ENCODE results near the gene MAMDC2. TPM values are rescaled to one million over a fixed set of nuclear protein-coding genes. Genes with fewer than 3 reads are reported as not detected.
"Not testable (repeated sequence)": the region's sequence is repeated elsewhere in the genome, so short reads cannot be mapped to it uniquely, and the experiment has no call there.

MAMDC2 gene
- total and polyA plus RNA-seq, 2 donors, result 0.47 to 1.2 TPM

DNA sequence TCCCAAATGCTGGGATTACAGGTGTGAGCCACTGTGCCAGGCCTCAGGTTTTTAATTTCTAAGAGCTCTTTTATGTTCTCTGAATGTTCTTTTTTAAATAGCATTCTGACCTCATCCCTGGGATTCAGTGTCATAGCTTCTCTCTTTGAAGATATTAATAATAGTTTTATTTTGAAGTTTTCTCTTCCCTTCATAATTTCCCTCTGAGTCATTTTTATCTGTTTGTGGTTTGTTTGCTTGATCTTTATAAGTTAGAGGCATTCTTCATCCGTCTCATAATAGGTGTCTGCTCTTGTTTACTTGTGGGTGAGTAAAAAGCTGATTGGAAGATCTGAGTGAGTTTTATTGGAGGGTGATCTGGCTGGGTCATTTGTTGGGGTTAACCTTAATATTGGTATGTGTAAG, 12.5 kb upstream of the MAMDC2 start:
- Histone ChIP-seq H3K9me3 (ENCODE audit: control insufficient read depth in 2 of 2, insufficient read depth in 1 of 2, low read length in 1 of 2) (no peaks in the 10 kb centered on the region), H3K36me3 (ENCODE audit: control insufficient read depth in 2 of 2, insufficient read depth in 2 of 2, low read length in 1 of 2) (no peaks in the 10 kb centered on the region), H3K4me1 (ENCODE audit: control insufficient read depth in 2 of 2, insufficient read depth in 2 of 2, low read length in 2 of 2) (no peaks in the 10 kb centered on the region), H3K27ac (ENCODE audit: low read depth in 1 of 2, low read length in 1 of 2) (no peak overlapping the region), H3K27me3 (ENCODE audit: control insufficient read depth in 2 of 2, insufficient read depth in 1 of 2, low read length in 1 of 2) (no peaks in the 10 kb centered on the region), H3K4me3 (ENCODE audit: low read length in 2 of 2) (no peak overlapping the region)
- WGBS, result 80% methylated on average over 1 of the region's 1 CpG
- DNase-seq (ENCODE audit: low read depth in 6 of 9, low spot score in 9 of 9), result no peak

DNA sequence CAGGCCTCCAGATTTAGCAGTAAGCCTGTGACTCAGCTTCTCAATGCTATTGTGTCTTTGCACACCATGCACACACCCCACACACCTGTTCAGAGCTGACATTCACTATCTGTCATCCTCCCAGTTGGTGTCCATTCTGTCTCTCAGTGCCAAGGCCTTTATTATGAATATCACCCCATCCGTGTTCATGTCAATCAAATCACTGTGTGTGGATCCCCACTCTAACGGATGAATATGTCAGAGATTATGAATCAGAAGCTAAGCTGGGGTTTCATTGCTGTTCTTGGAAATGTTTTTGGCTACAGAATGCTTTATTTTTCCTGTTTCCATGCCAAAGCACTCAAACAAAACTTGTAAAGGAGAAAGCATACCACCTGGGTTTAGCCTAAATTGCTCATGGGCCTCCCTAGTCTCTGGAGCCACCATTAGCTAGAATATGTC, 9.4 kb upstream of the MAMDC2 start:
- H3K4me1 ChIP-seq (ENCODE audit: control insufficient read depth in 2 of 2, insufficient read depth in 2 of 2, low read length in 2 of 2), result no peaks in the 10 kb centered on the region
- H3K27ac ChIP-seq (ENCODE audit: low read depth in 1 of 2, low read length in 1 of 2), result peak overlapping the region in 1 of 2 donors; percentile 12
- 94% methylated on average over 2 of the region's 2 CpGs for WGBS
- DNase-seq (ENCODE audit: low read depth in 6 of 9, low spot score in 9 of 9), result peak in 1 of 9 donors; percentile 7
- H3K36me3 ChIP-seq (ENCODE audit: control insufficient read depth in 2 of 2, insufficient read depth in 2 of 2, low read length in 1 of 2), result no peaks in the 10 kb centered on the region
- H3K9me3 ChIP-seq (ENCODE audit: control insufficient read depth in 2 of 2, insufficient read depth in 1 of 2, low read length in 1 of 2), result no peaks in the 10 kb centered on the region
- no peaks in the 10 kb centered on the region for H3K27me3 ChIP-seq (ENCODE audit: control insufficient read depth in 2 of 2, insufficient read depth in 1 of 2, low read length in 1 of 2)
- H3K4me3 ChIP-seq (ENCODE audit: low read length in 2 of 2), result no peak overlapping the region

DNA sequence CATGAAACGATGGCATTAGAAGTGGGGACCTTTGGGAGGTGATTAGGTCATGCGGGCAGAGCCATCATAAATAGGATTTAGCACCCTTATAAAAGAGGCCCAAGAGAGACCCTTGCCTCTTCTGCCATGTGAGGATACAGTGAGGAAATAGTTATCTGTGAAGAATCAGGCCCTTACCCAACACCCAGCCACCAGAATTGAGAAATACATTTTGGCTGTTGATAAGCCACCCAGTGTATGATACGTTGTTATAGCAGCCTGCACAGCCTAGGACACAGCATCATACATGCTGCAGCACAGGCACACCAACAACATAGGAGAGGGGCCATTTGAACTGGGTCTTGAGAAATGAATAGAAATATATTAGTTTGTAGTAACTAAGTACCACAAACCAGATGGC, 8.0 kb upstream of the MAMDC2 start:
- WGBS, result 95% methylated on average over 3 of the region's 3 CpGs
- H3K4me1 ChIP-seq (ENCODE audit: control insufficient read depth in 2 of 2, insufficient read depth in 2 of 2, low read length in 2 of 2), result no peaks in the 10 kb centered on the region
- DNase-seq (ENCODE audit: low read depth in 6 of 9, low spot score in 9 of 9), result no peak
- no peaks in the 10 kb centered on the region for H3K27me3 ChIP-seq (ENCODE audit: control insufficient read depth in 2 of 2, insufficient read depth in 1 of 2, low read length in 1 of 2)
- no peak overlapping the region for H3K4me3 ChIP-seq (ENCODE audit: low read length in 2 of 2)
- no peak overlapping the region for H3K27ac ChIP-seq (ENCODE audit: low read depth in 1 of 2, low read length in 1 of 2)
- no peaks in the 10 kb centered on the region for H3K9me3 ChIP-seq (ENCODE audit: control insufficient read depth in 2 of 2, insufficient read depth in 1 of 2, low read length in 1 of 2)
- no peaks in the 10 kb centered on the region for H3K36me3 ChIP-seq (ENCODE audit: control insufficient read depth in 2 of 2, insufficient read depth in 2 of 2, low read length in 1 of 2)

DNA sequence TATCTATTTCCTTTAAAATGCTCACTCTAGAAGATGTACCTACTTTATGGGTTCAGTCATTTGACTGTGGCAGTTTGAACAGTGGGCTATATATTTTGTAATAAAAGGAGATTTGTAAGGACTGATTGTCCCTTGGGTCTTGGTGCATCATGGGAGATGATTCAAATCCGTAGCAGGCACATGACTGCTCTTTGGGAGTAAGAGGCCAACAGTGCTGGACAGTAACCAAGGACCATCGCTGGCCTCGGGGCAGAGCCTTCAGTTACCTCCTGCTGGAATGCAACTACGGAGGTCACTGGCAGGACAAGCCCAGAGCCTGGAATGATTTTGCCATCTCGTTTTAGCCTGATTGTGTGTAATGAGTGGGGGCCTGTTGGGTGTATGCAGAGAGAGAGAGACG, 7.0 kb upstream of the MAMDC2 start:
- Histone ChIP-seq H3K27ac (ENCODE audit: low read depth in 1 of 2, low read length in 1 of 2) (no peak overlapping the region), H3K27me3 (ENCODE audit: control insufficient read depth in 2 of 2, insufficient read depth in 1 of 2, low read length in 1 of 2) (peaks cover 0 to under 1% of the 10 kb centered on the region in 2 donors), H3K4me3 (ENCODE audit: low read length in 2 of 2) (no peak overlapping the region), H3K4me1 (ENCODE audit: control insufficient read depth in 2 of 2, insufficient read depth in 2 of 2, low read length in 2 of 2) (no peaks in the 10 kb centered on the region), H3K36me3 (ENCODE audit: control insufficient read depth in 2 of 2, insufficient read depth in 2 of 2, low read length in 1 of 2) (no peaks in the 10 kb centered on the region), H3K9me3 (ENCODE audit: control insufficient read depth in 2 of 2, insufficient read depth in 1 of 2, low read length in 1 of 2) (no peaks in the 10 kb centered on the region)
- 91% methylated on average over 6 of the region's 6 CpGs for WGBS
- DNase-seq (ENCODE audit: low read depth in 6 of 9, low spot score in 9 of 9), result no peak

DNA sequence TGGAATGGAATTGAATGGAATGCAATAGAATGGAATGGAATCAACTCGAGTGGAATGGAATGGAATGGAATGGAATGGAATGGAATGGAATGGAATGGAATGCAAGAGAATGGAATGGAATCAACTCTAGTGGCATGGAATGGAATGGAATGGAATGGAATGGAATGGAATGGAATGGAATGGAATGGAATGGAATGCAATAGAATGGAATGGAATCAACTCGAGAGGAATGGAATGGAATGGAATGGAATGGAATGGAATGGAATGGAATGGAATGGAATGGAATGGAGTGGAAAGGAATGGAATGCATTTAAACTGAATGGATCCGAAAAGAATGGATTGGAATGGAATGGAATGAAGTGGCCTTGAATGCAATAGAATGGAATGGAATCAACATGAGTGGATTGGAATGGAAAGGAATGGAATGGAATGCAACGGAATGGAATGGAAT, 5.5 kb upstream of the MAMDC2 start:
- H3K27ac ChIP-seq (ENCODE audit: low read depth in 1 of 2, low read length in 1 of 2), result not testable (repeated sequence)

DNA sequence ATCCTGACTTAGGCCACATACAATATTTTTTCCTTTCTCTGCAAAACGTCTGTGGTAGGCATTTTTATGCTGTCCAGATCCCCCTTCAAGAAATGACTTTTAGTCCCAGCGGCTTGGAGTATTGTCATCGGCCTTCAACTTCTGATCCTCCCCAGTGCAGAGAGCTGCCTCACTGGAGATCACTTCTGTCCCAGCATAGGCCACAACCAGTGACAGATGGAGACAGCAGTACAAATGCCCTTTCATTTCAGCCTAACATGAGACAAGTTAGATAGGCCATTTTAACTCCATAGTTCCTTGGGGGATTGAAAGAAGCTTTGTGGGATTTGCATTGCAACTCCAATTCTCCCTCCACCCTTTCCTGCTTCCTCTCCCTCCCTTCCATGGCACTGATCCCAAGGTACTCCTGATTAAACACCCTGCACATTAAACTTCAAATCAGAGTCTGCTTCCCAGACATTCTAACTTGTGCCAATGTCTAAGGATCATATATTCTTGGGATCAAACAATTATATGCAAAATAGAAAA, 3.2 kb upstream of the MAMDC2 start:
- Histone ChIP-seq H3K36me3 (ENCODE audit: control insufficient read depth in 2 of 2, insufficient read depth in 2 of 2, low read length in 1 of 2) (no peaks in the 10 kb centered on the region), H3K4me3 (ENCODE audit: low read length in 2 of 2) (no peak overlapping the region), H3K9me3 (ENCODE audit: control insufficient read depth in 2 of 2, insufficient read depth in 1 of 2, low read length in 1 of 2) (no peaks in the 10 kb centered on the region), H3K27ac (ENCODE audit: low read depth in 1 of 2, low read length in 1 of 2) (no peak overlapping the region), H3K4me1 (ENCODE audit: control insufficient read depth in 2 of 2, insufficient read depth in 2 of 2, low read length in 2 of 2) (no peaks in the 10 kb centered on the region), H3K27me3 (ENCODE audit: control insufficient read depth in 2 of 2, insufficient read depth in 1 of 2, low read length in 1 of 2) (peaks cover 17 to 38% of the 10 kb centered on the region in 2 donors)
- no peak for DNase-seq (ENCODE audit: low read depth in 6 of 9, low spot score in 9 of 9)
- WGBS, result 80% methylated on average over 3 of the region's 3 CpGs

More for the DNA sequence above, 5.5 kb upstream of the MAMDC2 start:
- H3K36me3 ChIP-seq (ENCODE audit: control insufficient read depth in 2 of 2, insufficient read depth in 2 of 2, low read length in 1 of 2); DNase-seq (ENCODE audit: low read depth in 6 of 9, low spot score in 9 of 9); H3K9me3 ChIP-seq (ENCODE audit: control insufficient read depth in 2 of 2, insufficient read depth in 1 of 2, low read length in 1 of 2); H3K4me1 ChIP-seq (ENCODE audit: control insufficient read depth in 2 of 2, insufficient read depth in 2 of 2, low read length in 2 of 2); H3K4me3 ChIP-seq (ENCODE audit: low read length in 2 of 2): not testable (repeated sequence)
- WGBS, result 78% methylated on average over 4 of the region's 4 CpGs
- peaks cover 3 to 15% of the 10 kb centered on the region in 2 donors for H3K27me3 ChIP-seq (ENCODE audit: control insufficient read depth in 2 of 2, insufficient read depth in 1 of 2, low read length in 1 of 2)

DNA sequence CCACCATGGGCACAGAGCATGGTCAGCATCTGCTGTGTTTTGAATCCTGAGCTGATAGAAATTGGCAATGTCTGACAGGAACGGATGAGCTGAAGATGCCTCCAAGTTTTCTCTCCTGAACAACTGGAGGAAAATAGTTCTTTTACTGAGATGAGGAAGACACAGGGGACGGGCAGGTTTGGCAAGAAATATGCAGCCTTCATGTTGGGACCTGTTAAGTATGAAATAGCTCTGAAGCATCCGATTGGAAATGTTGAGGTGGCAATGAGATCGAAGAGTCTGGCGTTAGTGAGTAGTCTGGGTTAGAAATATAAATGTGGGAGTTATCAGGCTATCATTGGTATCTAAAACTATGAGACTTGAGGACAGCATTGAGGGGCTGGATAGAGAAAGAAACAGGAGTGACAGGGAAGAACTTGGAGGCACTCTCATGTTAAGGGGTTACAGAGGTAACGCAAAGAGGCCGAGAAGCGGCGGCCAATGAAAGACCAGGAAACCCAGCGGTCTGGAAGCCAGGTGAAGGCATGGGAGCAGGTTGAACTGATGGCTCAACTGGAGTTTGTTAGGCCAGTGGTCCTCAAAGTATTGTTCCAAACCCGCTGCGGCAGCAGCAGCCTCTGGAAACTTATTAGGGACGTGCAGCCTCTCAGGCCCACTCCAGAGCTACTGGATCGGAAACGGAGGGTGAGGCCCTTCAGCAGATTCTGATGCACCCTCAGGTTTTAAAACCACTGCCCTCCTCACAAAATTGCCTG, 1.0 kb upstream of the MAMDC2 start:
- no peak overlapping the region for H3K4me3 ChIP-seq (ENCODE audit: low read length in 2 of 2)
- WGBS, result 93% methylated on average over 15 of the region's 15 CpGs
- H3K4me1 ChIP-seq (ENCODE audit: control insufficient read depth in 2 of 2, insufficient read depth in 2 of 2, low read length in 2 of 2), result no peaks in the 10 kb centered on the region

DNA sequence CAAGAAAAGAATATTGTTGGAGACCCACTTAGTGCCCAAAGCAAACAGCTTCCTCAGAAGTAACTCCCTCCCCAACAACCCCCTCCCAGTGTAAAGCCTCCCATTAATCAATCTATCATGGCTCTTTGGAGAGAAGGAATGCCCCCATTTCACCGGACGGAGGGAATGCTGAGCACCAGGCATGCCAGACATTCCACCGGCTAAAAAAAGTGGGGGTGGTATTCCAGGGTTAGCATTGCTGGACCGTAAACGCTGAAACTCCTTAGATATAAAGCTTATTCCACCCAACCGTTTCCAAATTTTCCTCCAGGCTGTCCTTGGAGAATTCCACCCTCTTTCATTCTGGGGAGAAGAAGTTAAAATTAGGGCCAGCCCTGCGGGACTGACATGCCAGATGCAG, 363 bp upstream of the MAMDC2 start:
- DNase-seq (ENCODE audit: low read depth in 6 of 9, low spot score in 9 of 9), result no peak
- no peak overlapping the region for H3K27ac ChIP-seq (ENCODE audit: low read depth in 1 of 2, low read length in 1 of 2)
- no peaks in the 10 kb centered on the region for H3K9me3 ChIP-seq (ENCODE audit: control insufficient read depth in 2 of 2, insufficient read depth in 1 of 2, low read length in 1 of 2)
- H3K36me3 ChIP-seq (ENCODE audit: control insufficient read depth in 2 of 2, insufficient read depth in 2 of 2, low read length in 1 of 2), result no peaks in the 10 kb centered on the region
- peaks cover 17 to 48% of the 10 kb centered on the region in 2 donors for H3K27me3 ChIP-seq (ENCODE audit: control insufficient read depth in 2 of 2, insufficient read depth in 1 of 2, low read length in 1 of 2)
- WGBS, result 45% methylated on average over 7 of the region's 7 CpGs
- no peak overlapping the region for H3K4me3 ChIP-seq (ENCODE audit: low read length in 2 of 2)
- H3K4me1 ChIP-seq (ENCODE audit: control insufficient read depth in 2 of 2, insufficient read depth in 2 of 2, low read length in 2 of 2), result no peaks in the 10 kb centered on the region

More for the DNA sequence above, 1.0 kb upstream of the MAMDC2 start:
- Histone ChIP-seq H3K36me3 (ENCODE audit: control insufficient read depth in 2 of 2, insufficient read depth in 2 of 2, low read length in 1 of 2) (no peaks in the 10 kb centered on the region), H3K27me3 (ENCODE audit: control insufficient read depth in 2 of 2, insufficient read depth in 1 of 2, low read length in 1 of 2) (peaks cover 17 to 48% of the 10 kb centered on the region in 2 donors), H3K27ac (ENCODE audit: low read depth in 1 of 2, low read length in 1 of 2) (no peak overlapping the region), H3K9me3 (ENCODE audit: control insufficient read depth in 2 of 2, insufficient read depth in 1 of 2, low read length in 1 of 2) (no peaks in the 10 kb centered on the region)
- no peak for DNase-seq (ENCODE audit: low read depth in 6 of 9, low spot score in 9 of 9)

DNA sequence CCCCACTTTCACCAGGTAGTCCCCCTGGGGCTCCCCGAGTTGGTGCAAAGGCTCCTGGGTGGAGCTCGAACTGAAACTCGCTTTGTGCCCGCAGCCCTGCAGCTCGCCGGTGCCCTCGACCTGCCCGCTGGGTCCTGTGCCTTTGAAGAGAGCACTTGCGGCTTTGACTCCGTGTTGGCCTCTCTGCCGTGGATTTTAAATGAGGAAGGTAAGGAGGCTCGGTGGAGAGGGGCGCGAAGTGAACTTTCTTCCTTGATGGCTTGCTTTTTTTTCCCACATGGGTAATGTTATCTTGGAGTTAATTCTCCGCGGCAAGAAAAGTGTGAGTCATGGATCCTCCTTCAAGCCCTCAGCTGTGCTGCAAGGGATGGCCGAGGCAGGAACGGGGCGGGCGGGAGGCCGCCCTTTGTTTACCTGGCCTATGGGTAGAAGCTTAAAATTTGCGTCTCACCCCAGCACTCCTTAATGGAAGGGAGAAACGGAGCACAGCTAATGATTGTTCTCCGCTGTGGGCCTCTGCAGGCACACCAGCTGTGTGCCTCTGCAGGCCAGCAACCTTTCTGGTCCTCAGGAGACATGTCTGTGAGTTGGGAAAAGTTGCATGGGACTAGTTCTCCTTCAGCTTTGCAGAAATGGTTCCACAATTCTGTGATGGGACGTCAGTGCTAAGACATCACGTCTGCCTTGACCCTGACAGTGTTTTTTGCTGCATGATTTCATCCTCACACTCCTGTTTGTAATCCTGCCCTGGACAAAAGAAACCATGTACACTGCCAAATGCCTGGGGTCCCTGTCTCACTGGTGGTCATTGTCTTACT, 1.1 kb downstream of the MAMDC2 start:
- whole genome bisulfite sequencing, result 33% methylated on average over 26 of the region's 26 CpGs
- H3K27me3 ChIP-seq (ENCODE audit: control insufficient read depth in 2 of 2, insufficient read depth in 1 of 2, low read length in 1 of 2), result peaks cover 17 to 48% of the 10 kb centered on the region in 2 donors
- no peaks in the 10 kb centered on the region for H3K36me3 ChIP-seq (ENCODE audit: control insufficient read depth in 2 of 2, insufficient read depth in 2 of 2, low read length in 1 of 2)
- H3K4me3 ChIP-seq (ENCODE audit: low read length in 2 of 2), result peak overlapping the region in 1 of 2 donors; percentile 6
- no peak for DNase-seq (ENCODE audit: low read depth in 6 of 9, low spot score in 9 of 9)
- H3K27ac ChIP-seq (ENCODE audit: low read depth in 1 of 2, low read length in 1 of 2), result peak overlapping the region in 1 of 2 donors; percentile 18
- H3K9me3 ChIP-seq (ENCODE audit: control insufficient read depth in 2 of 2, insufficient read depth in 1 of 2, low read length in 1 of 2), result no peaks in the 10 kb centered on the region
- H3K4me1 ChIP-seq (ENCODE audit: control insufficient read depth in 2 of 2, insufficient read depth in 2 of 2, low read length in 2 of 2), result no peaks in the 10 kb centered on the region
